B cell (primary cell): ENCODE results near the gene DHX30. TPM values are rescaled to one million over a fixed set of nuclear protein-coding genes. Genes with fewer than 3 reads are reported as not detected.

Experiments used
- ATAC-seq: fragments of 200-7000 bp; cut with Tn5 transposase; one replicate; pipeline ENCODE4 v1.10.0; 2021; ENCODE audit warnings: low read depth, mild to moderate bottlenecking, moderate number of reproducible peaks, moderate library complexity
- CTCF ChIA-PET: fragments of 350-600 bp; sonication (Branson Sonifier 250); formaldehyde crosslinking; loops from one replicate; lab custom pipeline; 2021; ENCODE audit warnings: antibody characterized with exemption, inconsistent platforms; lab: Charles Lee
- POLR2A ChIA-PET: fragments of 350-600 bp; sonication (Branson Sonifier 250); formaldehyde crosslinking; loops from one replicate; lab custom pipeline; 2021; ENCODE audit warnings: antibody characterized with exemption; lab: Charles Lee
- DNase-seq: peaks from one replicate; pipeline ENCODE4 v3.0.0; 2013
- H2AFZ ChIP-seq: 2 replicates; pipeline ENCODE4 v1.6.1; 2012; ENCODE audit warnings: mild to moderate bottlenecking, low read depth, low read length; ENCODE audit not compliant: insufficient read depth, poor library complexity, severe bottlenecking
- H3K27ac ChIP-seq, 2 donors: 1 replicate in 1 of 2; 2 replicates in 1 of 2; pipeline ENCODE4 v1.5.1; 2012 to 2013; ENCODE audit warnings: low read length in 2 of 2, mild to moderate bottlenecking in 2 of 2, moderate library complexity in 1 of 2
- H3K27me3 ChIP-seq, 4 experiments: fragments of 200-600 bp in 1 of 4; sonication (generic) in 1 of 4; replicated peaks in 1 of 4; 1 replicate in 2 of 4; 2 replicates in 2 of 4; pipeline versions ENCODE4 v1.6.1 to v1.7.0; 2013 to 2016; ENCODE audit warnings: low read length in 3 of 4, mild to moderate bottlenecking in 2 of 4, mixed read lengths in 1 of 4, moderate library complexity in 1 of 4; ENCODE audit not compliant: insufficient read depth in 4 of 4, control insufficient read depth in 3 of 4; ENCODE audit errors: control extremely low read depth in 1 of 4
- H3K36me3 ChIP-seq, 2 experiments: replicated peaks in 1 of 2; 1 replicate in 1 of 2; 2 replicates in 1 of 2; pipeline versions ENCODE4 v1.6.1 to v1.7.1; 2013; ENCODE audit warnings: low read length in 1 of 2; ENCODE audit not compliant: insufficient read depth in 2 of 2, control insufficient read depth in 1 of 2; ENCODE audit errors: control extremely low read depth in 1 of 2, extremely low read depth in 1 of 2
- H3K4me1 ChIP-seq, 2 donors: fragments of 200-600 bp in 1 of 2; sonication (generic) in 1 of 2; 1 replicate in 1 of 2; 2 replicates in 1 of 2; pipeline versions ENCODE4 v1.5.1 to v1.6.1; 2013 to 2017; ENCODE audit warnings: low read length in 2 of 2; ENCODE audit not compliant: control insufficient read depth in 2 of 2, insufficient read depth in 2 of 2
- H3K4me2 ChIP-seq: replicated peaks from 2 replicates; pipeline ENCODE3; 2012; ENCODE audit warnings: mild to moderate bottlenecking, low read depth, low read length; ENCODE audit not compliant: poor library complexity, severe bottlenecking
- H3K4me3 ChIP-seq, 5 experiments: fragments of 200-600 bp in 1 of 5; sonication (generic) in 1 of 5; 1 replicate in 3 of 5; 2 replicates in 2 of 5; pipeline versions ENCODE4 v1.5.1 to v1.7.0; 2011 to 2016; ENCODE audit warnings: low read length in 4 of 5, mild to moderate bottlenecking in 4 of 5, low read depth in 2 of 5, control low read depth in 1 of 5, moderate library complexity in 1 of 5; ENCODE audit not compliant: insufficient read depth in 1 of 5; ENCODE audit errors: control extremely low read depth in 1 of 5, extremely low read depth in 1 of 5
- H3K79me2 ChIP-seq: fragments of 200-600 bp; sonication (generic); one replicate; pipeline ENCODE4 v1.6.0; 2016; ENCODE audit warnings: low read length; ENCODE audit not compliant: control insufficient read depth, insufficient read depth
- H3K9ac ChIP-seq: fragments of 200-600 bp; sonication (generic); 2 replicates; pipeline ENCODE4 v1.6.1; 2017; ENCODE audit warnings: mild to moderate bottlenecking, low read length, moderate library complexity
- H3K9me3 ChIP-seq, 3 donors: one replicate each; pipeline versions ENCODE4 v1.6.1 to v1.7.1; 2013; ENCODE audit warnings: low read length in 2 of 3; ENCODE audit not compliant: control insufficient read depth in 2 of 3, insufficient read depth in 1 of 3; ENCODE audit errors: control extremely low read depth in 1 of 3
- H4K20me1 ChIP-seq: 2 replicates; pipeline ENCODE4 v1.6.0; 2012; ENCODE audit warnings: mild to moderate bottlenecking, low read length; ENCODE audit not compliant: insufficient read depth, control insufficient read depth, poor library complexity, severe bottlenecking
- H3K27ac Mint-ChIP-seq: one replicate; pipeline ENCODE4 v1.8.0; 2021; ENCODE audit warnings: mixed read lengths
- H3K27me3 Mint-ChIP-seq: one replicate; pipeline ENCODE4 v1.8.0; 2021; ENCODE audit warnings: mixed read lengths
- H3K4me1 Mint-ChIP-seq: one replicate; pipeline ENCODE4 v1.8.0; 2021; ENCODE audit warnings: mixed read lengths
- H3K4me3 Mint-ChIP-seq: one replicate; pipeline ENCODE4 v1.8.0; 2021; ENCODE audit warnings: mixed read lengths
- H3K9me3 Mint-ChIP-seq: one replicate; pipeline ENCODE4 v1.8.0; 2022; ENCODE audit warnings: mixed read lengths; ENCODE audit not compliant: insufficient read depth
- CTCF ChIP-seq: fragments of 200-600 bp; IDR thresholded peaks from one replicate; pipeline ENCODE4 v1.8.0; 2022; ENCODE audit warnings: antibody characterized with exemption, mild to moderate bottlenecking
- EZH2 ChIP-seq: IDR thresholded peaks from 2 replicates; pipeline ENCODE4 v1.6.1; 2012; ENCODE audit warnings: borderline replicate concordance, low read depth, mild to moderate bottlenecking, moderate library complexity, low read length; ENCODE audit not compliant: insufficient read depth, poor library complexity, severe bottlenecking
- WGBS: methylation state at CpG from one replicate; pipeline ENCODE4 v1.1.5; 2013; ENCODE audit warnings: missing lambda C conversion rate; ENCODE audit not compliant: insufficient coverage; 5-methylcytosine and 5-hydroxymethylcytosine counted together
- intact Hi-C: fragments of 100-400 bp; cut with micrococcal nuclease; formaldehyde crosslinking; loops from one replicate; pipeline ENCODE4 v1.10.0; 2022
- polyA plus RNA-seq: library from polyadenylated mRNA; depleted of rRNA; stranded (reverse); fragments of >200 nt; gene quantifications from 2 replicates; pipeline ENCODE4 v1.2.3, GENCODE V29; 2012
- total RNA-seq, 2 donors: library from RNA; stranded (reverse); fragments of 120-200 nt in 1 of 2; gene quantifications; 1 replicate in 1 of 2; 2 replicates in 1 of 2; pipeline versions ENCODE4 v1.2.3 to v1.2.4, GENCODE V29; 2013 to 2022

DHX30 gene
- total and polyA plus RNA-seq, 2 donors (not counting 1 experiment from before 2014, with no cell fraction given) = 77.0 to 81.8 TPM

- H3K4me3 ChIP-seq = no peak overlapping the region
- DNase-seq (no peak), ATAC-seq (no peak)
- H3K9me3 Mint-ChIP-seq = no peaks in the 10 kb centered on the region
- no peaks in the 10 kb centered on the region for H3K27me3 Mint-ChIP-seq
- peak overlapping the region; percentile 38 for H3K27ac Mint-ChIP-seq
- H2AFZ ChIP-seq = no peak overlapping the region
- H3K4me1 ChIP-seq = peaks cover 25 to 29% of the 10 kb centered on the region in 2 donors
- TF ChIP-seq EZH2 = no peak
- TF ChIP-seq CTCF = no peak
- ChIA-PET POLR2A (interaction anchor here (0.6 kb wide), 1 partner anchor 163 kb away, joined by 12 read pairs; no protein-coding TSS in a partner anchor), CTCF (interaction anchor here (1.3 to 1.5 kb wide), 2 partner anchors 261 to 362 kb away, joined by 3 to 6 read pairs; no protein-coding TSS in a partner anchor)
- H3K36me3 ChIP-seq = no peaks in the 10 kb centered on the region
- no peak overlapping the region for H3K4me2 ChIP-seq
- peaks cover 35% of the 10 kb centered on the region for H3K4me1 Mint-ChIP-seq
- H3K4me3 Mint-ChIP-seq = peak overlapping the region; percentile 3
- H3K27me3 ChIP-seq = no peaks in the 10 kb centered on the region
- H3K9ac ChIP-seq = no peak overlapping the region
- intact Hi-C loops = loop anchor here (5.0 to 10.0 kb wide), 5 partner anchors 49 to 1689 kb away; partner anchors contain the start of genes CCDC12, DAG1, KIF9 and KLHL18
- H4K20me1 ChIP-seq = peaks cover 20% of the 10 kb centered on the region
- no peak overlapping the region for H3K27ac ChIP-seq
- H3K79me2 ChIP-seq = peaks cover 34% of the 10 kb centered on the region
- no peaks in the 10 kb centered on the region for H3K9me3 ChIP-seq
These were observed 19.3 kb upstream of the DHX30 start for GRCh38 chr3:47783673-47784072.

GRCh38 chr3:47791193-47791855 is 11.6 kb upstream of the DHX30 start:
- no peak overlapping the region for H3K4me3 ChIP-seq
- H3K9me3 Mint-ChIP-seq = peaks cover 2% of the 10 kb centered on the region
- POLR2A ChIA-PET = no interaction called here

More at GRCh38 chr3:47791193-47791855, 11.6 kb upstream of the DHX30 start:
- peak overlapping the region; percentile 4 for H3K27ac Mint-ChIP-seq
- CTCF ChIA-PET = interaction anchor here (0.6 to 6.2 kb wide), 2 partner anchors 269 to 586 kb away, joined by 3 to 93 read pairs; no protein-coding TSS in a partner anchor
- Histone ChIP-seq H3K27me3 (no peaks in the 10 kb centered on the region), H3K9ac (no peak overlapping the region), H4K20me1 (no peaks in the 10 kb centered on the region), H3K9me3 (peaks cover 0 to 9% (median 0%) of the 10 kb centered on the region in 3 donors), H3K79me2 (no peaks in the 10 kb centered on the region), H2AFZ (no peak overlapping the region), H3K36me3 (no peaks in the 10 kb centered on the region), H3K4me1 (no peaks in the 10 kb centered on the region), H3K27ac (no peak overlapping the region), H3K4me2 (no peak overlapping the region)
- ATAC-seq (no peak), DNase-seq (no peak)
- no peaks in the 10 kb centered on the region for H3K27me3 Mint-ChIP-seq
- 98% methylated on average over 7 of the region's 16 CpGs for WGBS
- TF ChIP-seq CTCF (no peak), EZH2 (no peak)
- intact Hi-C loops = no loop called here
- no peak overlapping the region for H3K4me3 Mint-ChIP-seq
- H3K4me1 Mint-ChIP-seq = peaks cover 1% of the 10 kb centered on the region
